A549 (cell line): ENCODE results near the gene DLG2.

Experiments used
- BHLHE40 ChIP-seq: IDR thresholded peaks from 2 replicates; pipeline ENCODE4 v1.6.1; 2012; ENCODE audit warnings: low read depth, low read length, inconsistent platforms
- EP300 ChIP-seq, 2 experiments: fragments of >200 bp; sonication (Bioruptor Twin); formaldehyde crosslinking; IDR thresholded peaks; 2 replicates in 1 of 2; 3 replicates in 1 of 2; pipeline ENCODE4 v1.6.1; 2016 to 2017
- HDAC2 ChIP-seq: fragments of 200-600 bp; sonication (generic); IDR thresholded peaks from 2 replicates; pipeline ENCODE4 v1.6.1; 2016
- JUN ChIP-seq, 2 experiments: fragments of >200 bp; sonication (Bioruptor Twin); formaldehyde crosslinking; IDR thresholded peaks; 2 replicates in 1 of 2; 3 replicates in 1 of 2; pipeline ENCODE4 v1.6.1; 2016 to 2017
- KDM5A ChIP-seq: fragments of 200-600 bp; sonication (generic); IDR thresholded peaks from 2 replicates; pipeline ENCODE4 v1.6.1; 2016; ENCODE audit warnings: antibody characterized with exemption, mild to moderate bottlenecking
- NPAS2 ChIP-seq: fragments of 250-450 bp; sonication (Bioruptor Pico); IDR thresholded peaks from 2 replicates; pipeline ENCODE4 v1.8.0; 2022; ENCODE audit warnings: mild to moderate bottlenecking, moderate library complexity, borderline replicate concordance
- POLR2A ChIP-seq: IDR thresholded peaks from 2 replicates; pipeline ENCODE4 v1.6.1; 2012; ENCODE audit warnings: mild to moderate bottlenecking, low read length
- POLR2AphosphoS2 ChIP-seq: conservative IDR thresholded peaks from 2 replicates; pipeline ENCODE4 v1.6.1; 2012; ENCODE audit warnings: low read length, improper control_type of control experiment, inconsistent platforms
- RAD21 ChIP-seq, 2 experiments: fragments of >200 bp in 1 of 2; sonication (Bioruptor Twin) in 1 of 2; formaldehyde crosslinking in 1 of 2; IDR thresholded peaks in 1 of 2; conservative IDR thresholded peaks in 1 of 2; 2 replicates in 1 of 2; 3 replicates in 1 of 2; pipeline ENCODE4 v1.6.1; 2012 to 2018; ENCODE audit warnings: inconsistent platforms in 1 of 2
- TF ChIP-seq, protein P1 (sequence below): fragments of >200 bp; sonication (Bioruptor Twin); formaldehyde crosslinking; IDR thresholded peaks from 3 replicates; pipeline ENCODE4 v1.5.1; 2016
- TF ChIP-seq, protein P2 (sequence below): IDR thresholded peaks from 2 replicates; pipeline ENCODE4 v1.6.1; 2012
- TF ChIP-seq, protein P3 (sequence below): fragments of 450-650 bp; IDR thresholded peaks from 2 replicates; pipeline ENCODE4 v1.6.1; 2014; ENCODE audit warnings: antibody characterized with exemption
- TF ChIP-seq, protein P4 (sequence below): fragments of 200-600 bp; sonication (generic); IDR thresholded peaks from 2 replicates; pipeline ENCODE4 v1.6.1; 2016; ENCODE audit warnings: antibody characterized with exemption, mild to moderate bottlenecking, moderate library complexity

DNA sequence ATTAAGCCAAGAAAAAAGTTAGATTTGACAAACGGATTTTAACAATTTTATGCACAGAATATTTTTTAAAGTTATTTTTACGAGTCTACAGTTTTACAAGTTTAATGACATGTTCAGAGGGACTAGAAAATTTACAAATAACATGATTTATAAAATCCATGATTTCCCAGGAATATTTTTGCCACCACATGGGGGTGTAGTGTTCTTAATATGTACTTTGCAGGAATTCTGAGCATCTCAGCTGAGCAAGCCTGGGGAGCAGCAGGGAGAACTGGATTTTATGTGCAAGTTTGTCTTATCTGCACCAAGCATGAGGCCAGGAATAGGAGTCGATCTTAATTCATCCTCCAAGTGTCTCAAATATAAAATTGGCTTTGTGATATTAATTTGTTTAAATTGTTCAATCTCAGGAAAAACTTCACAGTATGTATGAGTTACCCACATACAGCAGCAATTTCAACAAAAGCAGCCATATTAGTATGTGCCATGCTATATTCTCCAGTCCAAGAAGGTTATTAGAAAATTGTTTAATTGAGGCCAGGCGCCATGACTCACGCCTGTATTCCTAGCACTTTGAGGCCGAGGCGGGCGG, 826.3 kb downstream of the DLG2 start:
- TF ChIP-seq, protein P1, sequence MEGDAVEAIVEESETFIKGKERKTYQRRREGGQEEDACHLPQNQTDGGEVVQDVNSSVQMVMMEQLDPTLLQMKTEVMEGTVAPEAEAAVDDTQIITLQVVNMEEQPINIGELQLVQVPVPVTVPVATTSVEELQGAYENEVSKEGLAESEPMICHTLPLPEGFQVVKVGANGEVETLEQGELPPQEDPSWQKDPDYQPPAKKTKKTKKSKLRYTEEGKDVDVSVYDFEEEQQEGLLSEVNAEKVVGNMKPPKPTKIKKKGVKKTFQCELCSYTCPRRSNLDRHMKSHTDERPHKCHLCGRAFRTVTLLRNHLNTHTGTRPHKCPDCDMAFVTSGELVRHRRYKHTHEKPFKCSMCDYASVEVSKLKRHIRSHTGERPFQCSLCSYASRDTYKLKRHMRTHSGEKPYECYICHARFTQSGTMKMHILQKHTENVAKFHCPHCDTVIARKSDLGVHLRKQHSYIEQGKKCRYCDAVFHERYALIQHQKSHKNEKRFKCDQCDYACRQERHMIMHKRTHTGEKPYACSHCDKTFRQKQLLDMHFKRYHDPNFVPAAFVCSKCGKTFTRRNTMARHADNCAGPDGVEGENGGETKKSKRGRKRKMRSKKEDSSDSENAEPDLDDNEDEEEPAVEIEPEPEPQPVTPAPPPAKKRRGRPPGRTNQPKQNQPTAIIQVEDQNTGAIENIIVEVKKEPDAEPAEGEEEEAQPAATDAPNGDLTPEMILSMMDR = peak; percentile 50
- TF ChIP-seq POLR2A (no peak), JUN (IDR thresholded peaks at IDR 0.05) (no peak), EP300 (IDR thresholded peaks at IDR 0.05) (no peak), NPAS2 (CRISPR knock-in tag) (no peak), RAD21 (conservative IDR thresholded peaks at IDR 0.05 in 1 of 2, IDR thresholded peaks at IDR 0.05 in 1 of 2) (peak; percentile 63 to 69), POLR2AphosphoS2 (no peak), HDAC2 (no peak), KDM5A (no peak), BHLHE40 (no peak)
- TF ChIP-seq, protein P2, sequence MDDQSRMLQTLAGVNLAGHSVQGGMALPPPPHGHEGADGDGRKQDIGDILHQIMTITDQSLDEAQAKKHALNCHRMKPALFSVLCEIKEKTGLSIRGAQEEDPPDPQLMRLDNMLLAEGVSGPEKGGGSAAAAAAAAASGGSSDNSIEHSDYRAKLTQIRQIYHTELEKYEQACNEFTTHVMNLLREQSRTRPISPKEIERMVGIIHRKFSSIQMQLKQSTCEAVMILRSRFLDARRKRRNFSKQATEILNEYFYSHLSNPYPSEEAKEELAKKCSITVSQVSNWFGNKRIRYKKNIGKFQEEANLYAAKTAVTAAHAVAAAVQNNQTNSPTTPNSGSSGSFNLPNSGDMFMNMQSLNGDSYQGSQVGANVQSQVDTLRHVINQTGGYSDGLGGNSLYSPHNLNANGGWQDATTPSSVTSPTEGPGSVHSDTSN = no peak
- TF ChIP-seq, protein P3, sequence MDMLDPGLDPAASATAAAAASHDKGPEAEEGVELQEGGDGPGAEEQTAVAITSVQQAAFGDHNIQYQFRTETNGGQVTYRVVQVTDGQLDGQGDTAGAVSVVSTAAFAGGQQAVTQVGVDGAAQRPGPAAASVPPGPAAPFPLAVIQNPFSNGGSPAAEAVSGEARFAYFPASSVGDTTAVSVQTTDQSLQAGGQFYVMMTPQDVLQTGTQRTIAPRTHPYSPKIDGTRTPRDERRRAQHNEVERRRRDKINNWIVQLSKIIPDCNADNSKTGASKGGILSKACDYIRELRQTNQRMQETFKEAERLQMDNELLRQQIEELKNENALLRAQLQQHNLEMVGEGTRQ = no peak
- TF ChIP-seq, protein P4, sequence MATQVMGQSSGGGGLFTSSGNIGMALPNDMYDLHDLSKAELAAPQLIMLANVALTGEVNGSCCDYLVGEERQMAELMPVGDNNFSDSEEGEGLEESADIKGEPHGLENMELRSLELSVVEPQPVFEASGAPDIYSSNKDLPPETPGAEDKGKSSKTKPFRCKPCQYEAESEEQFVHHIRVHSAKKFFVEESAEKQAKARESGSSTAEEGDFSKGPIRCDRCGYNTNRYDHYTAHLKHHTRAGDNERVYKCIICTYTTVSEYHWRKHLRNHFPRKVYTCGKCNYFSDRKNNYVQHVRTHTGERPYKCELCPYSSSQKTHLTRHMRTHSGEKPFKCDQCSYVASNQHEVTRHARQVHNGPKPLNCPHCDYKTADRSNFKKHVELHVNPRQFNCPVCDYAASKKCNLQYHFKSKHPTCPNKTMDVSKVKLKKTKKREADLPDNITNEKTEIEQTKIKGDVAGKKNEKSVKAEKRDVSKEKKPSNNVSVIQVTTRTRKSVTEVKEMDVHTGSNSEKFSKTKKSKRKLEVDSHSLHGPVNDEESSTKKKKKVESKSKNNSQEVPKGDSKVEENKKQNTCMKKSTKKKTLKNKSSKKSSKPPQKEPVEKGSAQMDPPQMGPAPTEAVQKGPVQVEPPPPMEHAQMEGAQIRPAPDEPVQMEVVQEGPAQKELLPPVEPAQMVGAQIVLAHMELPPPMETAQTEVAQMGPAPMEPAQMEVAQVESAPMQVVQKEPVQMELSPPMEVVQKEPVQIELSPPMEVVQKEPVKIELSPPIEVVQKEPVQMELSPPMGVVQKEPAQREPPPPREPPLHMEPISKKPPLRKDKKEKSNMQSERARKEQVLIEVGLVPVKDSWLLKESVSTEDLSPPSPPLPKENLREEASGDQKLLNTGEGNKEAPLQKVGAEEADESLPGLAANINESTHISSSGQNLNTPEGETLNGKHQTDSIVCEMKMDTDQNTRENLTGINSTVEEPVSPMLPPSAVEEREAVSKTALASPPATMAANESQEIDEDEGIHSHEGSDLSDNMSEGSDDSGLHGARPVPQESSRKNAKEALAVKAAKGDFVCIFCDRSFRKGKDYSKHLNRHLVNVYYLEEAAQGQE = no peak
